T-helper 2 cell treated with Interferon-gamma antibody and Interleukin-4, amounts not matched to agents 5 μg/mL and 100 μg/mL, for 36 hours (primary cell): ENCODE measurements around the gene PTGES2.

Source experiments
- DNase-seq: peaks from one replicate; pipeline ENCODE4 v3.0.0; 2021; ENCODE audit warnings: low spot score
- H3K27ac Mint-ChIP-seq: one replicate; pipeline ENCODE4 v1.8.0; 2021; ENCODE audit warnings: mild to moderate bottlenecking, mixed read lengths
- H3K27me3 Mint-ChIP-seq: one replicate; pipeline ENCODE4 v1.8.0; 2021; ENCODE audit warnings: low read depth, mixed read lengths
- H3K36me3 Mint-ChIP-seq: one replicate; pipeline ENCODE4 v1.8.0; 2021; ENCODE audit warnings: low read depth, mixed read lengths
- H3K4me1 Mint-ChIP-seq: one replicate; pipeline ENCODE4 v1.8.0; 2021; ENCODE audit warnings: low read depth, mixed read lengths
- H3K4me3 Mint-ChIP-seq: one replicate; pipeline ENCODE4 v1.8.0; 2022; ENCODE audit warnings: mild to moderate bottlenecking, moderate library complexity, mixed read lengths
- H3K9me3 Mint-ChIP-seq: one replicate; pipeline ENCODE4 v1.8.0; 2021; ENCODE audit warnings: mixed read lengths

PTGES2 gene

GRCh38 chr9:128149001-128149701, 21.6 kb upstream of the PTGES2 start, which contains the start of gene LCN2:
LCN2 (plus strand) TSS chr9:128149453; CDS start chr9:128149526, 73 bp downstream.
- Mint-ChIP-seq H3K9me3 (no peaks in the 10 kb centered on the region), H3K27me3 (no peaks in the 10 kb centered on the region), H3K4me1 (no peaks in the 10 kb centered on the region), H3K36me3 (no peaks in the 10 kb centered on the region), H3K4me3 (no peak within 1 kb of the TSS), H3K27ac (peak within 1 kb of the TSS; percentile 15)
- no peak for DNase-seq

GRCh38 chr9:128148509-128149000, 21.0 kb upstream of the PTGES2 start:
- H3K27ac Mint-ChIP-seq: no peak overlapping the region
- no peaks in the 10 kb centered on the region for H3K27me3 Mint-ChIP-seq
- no peak overlapping the region for H3K4me3 Mint-ChIP-seq
- DNase-seq: no peak
- H3K4me1 Mint-ChIP-seq: peaks cover under 1% of the 10 kb centered on the region
- H3K36me3 Mint-ChIP-seq: no peaks in the 10 kb centered on the region
- no peaks in the 10 kb centered on the region for H3K9me3 Mint-ChIP-seq

- no peak overlapping the region for H3K27ac Mint-ChIP-seq
Measured at GRCh38 chr9:128146591-128147120, 19.1 kb upstream of the PTGES2 start.

DNA sequence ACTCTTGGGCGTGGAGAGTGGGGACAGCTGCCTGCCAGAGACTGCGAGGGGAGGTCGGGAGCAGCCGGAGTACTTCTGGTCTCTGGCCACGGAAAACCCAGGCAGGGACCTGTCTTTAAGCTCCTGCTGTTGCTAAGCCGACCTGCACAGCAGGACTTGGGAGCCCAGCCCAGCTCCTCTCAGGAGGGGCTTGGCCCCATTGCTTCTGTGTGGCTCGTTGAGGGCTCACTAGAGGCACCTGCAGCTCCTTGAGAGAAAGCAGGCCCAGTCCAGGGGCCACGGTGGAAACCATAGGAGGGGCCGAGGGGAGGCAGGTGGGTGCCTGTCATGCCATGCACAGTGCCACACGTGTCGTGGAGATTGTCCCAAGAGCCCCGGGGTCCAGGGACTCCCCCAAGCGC, 18.4 kb upstream of the PTGES2 start:
- no peaks in the 10 kb centered on the region for H3K36me3 Mint-ChIP-seq
- peaks cover 9% of the 10 kb centered on the region for H3K4me1 Mint-ChIP-seq
- no peak overlapping the region for H3K4me3 Mint-ChIP-seq
- H3K9me3 Mint-ChIP-seq: no peaks in the 10 kb centered on the region
- no peaks in the 10 kb centered on the region for H3K27me3 Mint-ChIP-seq
- DNase-seq: no peak
- H3K27ac Mint-ChIP-seq: no peak overlapping the region

More at GRCh38 chr9:128146591-128147120, 19.1 kb upstream of the PTGES2 start:
- Mint-ChIP-seq H3K9me3 (no peaks in the 10 kb centered on the region), H3K36me3 (no peaks in the 10 kb centered on the region), H3K4me1 (peaks cover 9% of the 10 kb centered on the region), H3K4me3 (no peak overlapping the region), H3K27me3 (no peaks in the 10 kb centered on the region)
- no peak for DNase-seq

DNA sequence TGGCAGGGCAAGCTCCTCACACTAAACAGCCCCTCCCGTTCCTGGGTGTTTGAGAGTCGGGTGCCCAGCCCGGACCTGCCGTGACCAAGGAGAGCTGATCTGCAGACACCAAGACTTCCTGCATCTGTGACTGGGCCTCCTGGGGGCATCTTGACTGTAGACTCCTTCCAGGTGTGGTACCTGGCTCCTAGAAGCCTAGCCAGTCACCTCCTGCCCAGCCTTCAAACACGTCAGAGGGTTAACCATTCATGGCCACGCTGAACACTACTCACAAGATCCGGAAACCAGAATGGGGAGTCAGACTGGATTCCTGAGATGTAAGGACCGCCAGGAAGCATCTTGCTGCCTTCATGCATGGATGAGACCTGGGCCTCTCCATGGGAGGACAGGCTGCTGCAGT, 18.0 kb upstream of the PTGES2 start:
- Mint-ChIP-seq H3K36me3 (no peaks in the 10 kb centered on the region), H3K4me1 (peaks cover 9% of the 10 kb centered on the region), H3K27me3 (no peaks in the 10 kb centered on the region), H3K9me3 (no peaks in the 10 kb centered on the region), H3K4me3 (no peak overlapping the region), H3K27ac (no peak overlapping the region)
- no peak for DNase-seq

GRCh38 chr9:128144239-128145181, 17.0 kb upstream of the PTGES2 start:
- Mint-ChIP-seq H3K9me3 (no peaks in the 10 kb centered on the region), H3K36me3 (no peaks in the 10 kb centered on the region), H3K27ac (no peak overlapping the region), H3K4me3 (no peak overlapping the region), H3K4me1 (peaks cover 9% of the 10 kb centered on the region), H3K27me3 (no peaks in the 10 kb centered on the region)
- no peak for DNase-seq

- no peak for DNase-seq
- no peaks in the 10 kb centered on the region for H3K9me3 Mint-ChIP-seq
- H3K4me3 Mint-ChIP-seq: no peak overlapping the region
- H3K27ac Mint-ChIP-seq: no peak overlapping the region
- peaks cover 9% of the 10 kb centered on the region for H3K4me1 Mint-ChIP-seq
- no peaks in the 10 kb centered on the region for H3K27me3 Mint-ChIP-seq
- H3K36me3 Mint-ChIP-seq: no peaks in the 10 kb centered on the region
Measured at GRCh38 chr9:128143525-128144238, 16.2 kb upstream of the PTGES2 start.

DNA sequence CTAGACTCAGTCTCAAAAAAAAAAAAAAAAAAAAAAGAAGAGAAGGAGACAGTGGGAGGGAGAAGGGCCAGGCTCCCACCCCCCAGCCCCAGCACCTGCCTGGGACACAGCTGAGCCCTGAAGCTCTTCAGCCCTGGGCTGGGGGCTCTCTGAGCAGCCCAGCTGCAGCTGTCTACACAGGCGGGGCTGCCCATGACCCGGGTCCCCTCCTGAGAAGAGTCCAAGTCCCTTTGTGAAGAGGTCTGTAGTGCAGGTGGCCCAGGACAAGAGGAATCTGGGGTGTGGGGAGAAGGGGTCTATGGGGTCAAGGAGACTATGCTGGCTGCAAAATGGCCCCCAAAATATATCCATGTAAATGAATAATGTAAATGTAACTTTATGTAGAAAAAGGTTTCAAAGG, 15.1 kb upstream of the PTGES2 start:
- Mint-ChIP-seq H3K4me3 (no peak overlapping the region), H3K27ac (no peak overlapping the region), H3K9me3 (no peaks in the 10 kb centered on the region), H3K36me3 (no peaks in the 10 kb centered on the region), H3K27me3 (no peaks in the 10 kb centered on the region), H3K4me1 (peaks cover 9% of the 10 kb centered on the region)
- no peak for DNase-seq

- H3K4me3 Mint-ChIP-seq: peak overlapping the region; percentile 74
- no peaks in the 10 kb centered on the region for H3K9me3 Mint-ChIP-seq
- peak overlapping the region; percentile 76 for H3K27ac Mint-ChIP-seq
- H3K4me1 Mint-ChIP-seq: peaks cover 9% of the 10 kb centered on the region
- no peak for DNase-seq
- no peaks in the 10 kb centered on the region for H3K27me3 Mint-ChIP-seq
- no peaks in the 10 kb centered on the region for H3K36me3 Mint-ChIP-seq
Measured at GRCh38 chr9:128142061-128142460, 14.5 kb upstream of the PTGES2 start.

- Mint-ChIP-seq H3K27me3 (peaks cover 2% of the 10 kb centered on the region), H3K27ac (no peak overlapping the region), H3K9me3 (no peaks in the 10 kb centered on the region), H3K36me3 (no peaks in the 10 kb centered on the region), H3K4me1 (peaks cover 9% of the 10 kb centered on the region), H3K4me3 (peak overlapping the region; percentile 74)
- no peak for DNase-seq
Measured at GRCh38 chr9:128141604-128142003, 14.1 kb upstream of the PTGES2 start.

- Mint-ChIP-seq H3K4me3 (no peak overlapping the region), H3K4me1 (peaks cover 14% of the 10 kb centered on the region), H3K27ac (no peak overlapping the region), H3K36me3 (no peaks in the 10 kb centered on the region), H3K9me3 (no peaks in the 10 kb centered on the region), H3K27me3 (peaks cover 6% of the 10 kb centered on the region)
- no peak for DNase-seq
Measured at GRCh38 chr9:128139621-128140020, 12.1 kb upstream of the PTGES2 start.

DNA sequence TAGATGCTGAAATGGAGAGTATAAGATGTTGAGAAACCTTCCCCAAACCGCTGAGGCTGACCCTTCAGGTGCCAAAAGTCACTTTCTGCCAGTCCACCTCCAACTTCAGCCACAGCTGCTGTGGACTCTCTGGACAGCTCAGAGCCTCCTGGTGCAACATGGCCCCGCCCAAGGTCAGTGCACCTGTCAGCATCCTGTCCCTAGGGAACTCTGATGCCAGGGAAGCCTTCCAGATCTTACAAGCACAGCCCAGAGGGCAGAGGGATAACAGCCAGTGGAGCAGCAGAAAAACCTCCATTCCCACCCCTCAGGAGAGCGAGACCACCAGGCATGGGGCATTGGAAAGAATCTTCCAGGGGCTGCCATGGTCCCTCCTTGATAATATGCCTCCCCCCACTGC, 10.5 kb upstream of the PTGES2 start:
- peaks cover 15% of the 10 kb centered on the region for H3K4me1 Mint-ChIP-seq
- no peaks in the 10 kb centered on the region for H3K9me3 Mint-ChIP-seq
- H3K4me3 Mint-ChIP-seq: no peak overlapping the region
- DNase-seq: no peak
- H3K27ac Mint-ChIP-seq: no peak overlapping the region
- no peaks in the 10 kb centered on the region for H3K36me3 Mint-ChIP-seq
- H3K27me3 Mint-ChIP-seq: peaks cover 22% of the 10 kb centered on the region
